Psoas muscle (tissue), 8 donors: ENCODE data around the gene CRADD. TPM values are rescaled to one million over a fixed set of nuclear protein-coding genes. Genes with fewer than 3 reads are reported as not detected.

ENCODE experiments used
- ATAC-seq, 4 donors: fragments of 200-7000 bp; cut with Tn5 transposase; one replicate each; pipeline ENCODE4 v1.9.1; 2020; ENCODE audit warnings: moderate library complexity in 3 of 4, mild to moderate bottlenecking in 2 of 4
- DNase-seq, 2 donors: peaks; one replicate each; pipeline ENCODE4 v3.0.0-alpha.2; 2020
- H3K27ac ChIP-seq: fragments of 200-600 bp; one replicate; pipeline ENCODE4 v1.8.0; 2022
- H3K27me3 ChIP-seq, 3 donors: fragments of 200-600 bp in 1 of 3; one replicate each; pipeline versions ENCODE4 v1.6.1 to v1.8.0; 2013 to 2022; ENCODE audit warnings: low read length in 2 of 3, mild to moderate bottlenecking in 2 of 3, moderate library complexity in 1 of 3; ENCODE audit not compliant: insufficient read depth in 3 of 3
- H3K36me3 ChIP-seq, 2 donors: fragments of 200-600 bp in 1 of 2; one replicate each; pipeline versions ENCODE4 v1.6.1 to v1.8.0; 2013 to 2022; ENCODE audit warnings: low read depth in 1 of 2, mild to moderate bottlenecking in 1 of 2, moderate library complexity in 1 of 2; ENCODE audit not compliant: insufficient read depth in 1 of 2
- H3K4me1 ChIP-seq: fragments of 200-600 bp; one replicate; pipeline ENCODE4 v1.8.0; 2022
- H3K4me3 ChIP-seq: fragments of 200-600 bp; one replicate; pipeline ENCODE4 v1.8.0; 2022; ENCODE audit warnings: mild to moderate bottlenecking
- H3K9me3 ChIP-seq: fragments of 200-600 bp; one replicate; pipeline ENCODE4 v1.8.0; 2022
- WGBS, 3 donors: extraction: QIAGEN DNeasy Blood & Tissue Kit; methylation state at CpG; one replicate each; pipeline versions ENCODE4 v1.1.6 to v1.1.7; 2013; 5-methylcytosine and 5-hydroxymethylcytosine counted together
- intact Hi-C, 2 donors: fragments of 100-400 bp; cut with DNase I; formaldehyde crosslinking; loops; one replicate each; pipeline versions ENCODE4 v1.11.0 to v1.14.2; 2022
- polyA plus RNA-seq, 3 donors: library from polyadenylated mRNA; stranded (reverse); fragments of 200-250 nt; gene quantifications; one replicate each; pipeline ENCODE4 v1.2.3, GENCODE V29; 2013
- total RNA-seq, 4 donors: library from RNA; stranded (reverse); fragmentation: NEBNext Ultra II Directional in 2 of 4; extraction: Animal tissue kit (Norgen Biotek cat#: 25700) in 2 of 4; gene quantifications; one replicate each; pipeline versions ENCODE4 v1.2.1 to v1.2.4, GENCODE V29; 2021 to 2023
- TF ChIP-seq, protein P1 (sequence below): fragments of 200-600 bp; IDR thresholded peaks from one replicate; pipeline ENCODE4 v1.8.0; 2022; ENCODE audit warnings: antibody characterized with exemption
- donor health status: healthy with polysubstance abuse.
- donor health status: DM: no; HTN: no; CAD: no; lungs with moderate emphysema.
- donor health status: Bipolar disorder and iron deficiency.
- donor health status: healthy.
- donor health status: DM: yes; HTN: yes; CAD: no.
- donor health status: DM: no; HTN: no; CAD: no.
- donor health status: DM: no; HTN: no; CAD: no.
- donor health status: DM: yes; HTN: yes; CAD: no.

CRADD gene
- total and polyA plus RNA-seq, 7 donors = 11.0 to 21.1 (median 12.7) TPM

DNA sequence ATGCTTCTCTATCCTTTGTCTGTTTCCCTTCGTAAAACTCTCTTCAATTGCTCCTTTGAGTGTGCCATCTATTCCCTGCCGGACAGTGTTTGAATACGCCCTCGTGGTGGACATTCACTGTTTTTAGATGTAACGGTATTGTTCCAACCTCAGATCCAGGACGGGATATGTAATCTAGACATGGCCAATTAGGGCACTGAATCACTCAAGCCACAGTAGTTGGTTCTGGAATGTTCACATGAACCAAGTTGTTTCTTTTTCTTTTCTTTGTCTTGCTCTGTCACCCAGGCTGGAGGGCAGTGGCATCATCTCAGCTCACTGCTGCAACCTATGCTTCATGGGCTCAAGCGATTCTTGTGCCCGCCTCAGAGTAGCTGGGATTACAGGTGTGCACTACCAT, 267.0 kb downstream of the CRADD start:
- TF ChIP-seq, protein P1, sequence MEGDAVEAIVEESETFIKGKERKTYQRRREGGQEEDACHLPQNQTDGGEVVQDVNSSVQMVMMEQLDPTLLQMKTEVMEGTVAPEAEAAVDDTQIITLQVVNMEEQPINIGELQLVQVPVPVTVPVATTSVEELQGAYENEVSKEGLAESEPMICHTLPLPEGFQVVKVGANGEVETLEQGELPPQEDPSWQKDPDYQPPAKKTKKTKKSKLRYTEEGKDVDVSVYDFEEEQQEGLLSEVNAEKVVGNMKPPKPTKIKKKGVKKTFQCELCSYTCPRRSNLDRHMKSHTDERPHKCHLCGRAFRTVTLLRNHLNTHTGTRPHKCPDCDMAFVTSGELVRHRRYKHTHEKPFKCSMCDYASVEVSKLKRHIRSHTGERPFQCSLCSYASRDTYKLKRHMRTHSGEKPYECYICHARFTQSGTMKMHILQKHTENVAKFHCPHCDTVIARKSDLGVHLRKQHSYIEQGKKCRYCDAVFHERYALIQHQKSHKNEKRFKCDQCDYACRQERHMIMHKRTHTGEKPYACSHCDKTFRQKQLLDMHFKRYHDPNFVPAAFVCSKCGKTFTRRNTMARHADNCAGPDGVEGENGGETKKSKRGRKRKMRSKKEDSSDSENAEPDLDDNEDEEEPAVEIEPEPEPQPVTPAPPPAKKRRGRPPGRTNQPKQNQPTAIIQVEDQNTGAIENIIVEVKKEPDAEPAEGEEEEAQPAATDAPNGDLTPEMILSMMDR = no peak
- peaks cover 8% of the 10 kb centered on the region for H3K4me1 ChIP-seq

More for the DNA sequence above, 267.0 kb downstream of the CRADD start:
- H3K4me3 ChIP-seq = no peak overlapping the region
- ATAC-seq = peak in 3 of 4 donors; percentile 26 to 44 (median 37)
- H3K27ac ChIP-seq = no peak overlapping the region
- no peaks in the 10 kb centered on the region for H3K36me3 ChIP-seq
- H3K27me3 ChIP-seq = no peaks in the 10 kb centered on the region
- 60 to 92% (median 62%) methylated on average over 8 of the region's 8 CpGs for WGBS, 3 donors
- no peaks in the 10 kb centered on the region for H3K9me3 ChIP-seq
- intact Hi-C loops = loop anchor here in 1 of 2 donors (5.0 kb wide), 1 partner anchor 47 kb away; no protein-coding TSS in a partner anchor
- no peak for DNase-seq

Other genes with a start within 250 kb of the CRADD start
- 10 to 100 TPM; 70.6 to 97.6 (median 80.0) TPM for gene UBE2N, start 235.4 kb upstream of the CRADD start, total RNA-seq
- gene UBE2N, start 235.4 kb upstream of the CRADD start, polyA plus RNA-seq = 100 to 1,000 TPM in 1 of 3 donors, 10 to 100 TPM in 2; 52.8 to 104 (median 91.4) TPM
- 10 to 100 TPM; 22.7 to 37.3 (median 24.1) TPM for gene MRPL42, start 209.9 kb upstream of the CRADD start, total RNA-seq
- gene MRPL42, start 209.9 kb upstream of the CRADD start, polyA plus RNA-seq = 10 to 100 TPM; 27.5 to 48.3 (median 38.3) TPM
- gene SOCS2, start 104.7 kb upstream of the CRADD start, total RNA-seq = 10 to 100 TPM in 1 of 4 donors, 1 to 10 TPM in 3; 2.9 to 10.6 (median 6.6) TPM
- 1 to 10 TPM; 3.2 to 4.7 (median 3.4) TPM for gene SOCS2, start 104.7 kb upstream of the CRADD start, polyA plus RNA-seq